Right lobe of liver (tissue), 6 donors: ENCODE data around the gene IRF2. TPM values are rescaled to one million over a fixed set of nuclear protein-coding genes. Genes with fewer than 3 reads are reported as not detected.

Experiments
- ATAC-seq, 4 donors: fragments of 200-7000 bp; cut with Tn5 transposase; one replicate each; pipeline ENCODE4 v1.9.1; 2020; ENCODE audit warnings: mild to moderate bottlenecking in 4 of 4, moderate library complexity in 4 of 4
- DNase-seq, 3 donors: peaks; one replicate each; pipeline ENCODE4 v3.0.0-alpha.2; 2020
- H3K27ac ChIP-seq, 3 donors: fragments of 200-600 bp; one replicate each; pipeline ENCODE4 v1.8.0; 2022
- H3K27me3 ChIP-seq, 2 donors: fragments of 200-600 bp; one replicate each; pipeline ENCODE4 v1.8.0; 2022
- H3K36me3 ChIP-seq, 4 donors: fragments of 200-600 bp; sonication (generic) in 1 of 4; one replicate each; pipeline versions ENCODE4 v1.5.1 to v1.8.0; 2017 to 2022; ENCODE audit warnings: control low read depth in 1 of 4
- H3K4me1 ChIP-seq, 4 donors: fragments of 200-600 bp; sonication (generic) in 1 of 4; one replicate each; pipeline versions ENCODE4 v1.5.1 to v1.8.0; 2017 to 2022; ENCODE audit warnings: control low read depth in 1 of 4
- H3K4me3 ChIP-seq, 3 donors: fragments of 200-600 bp; one replicate each; pipeline ENCODE4 v1.8.0; 2022
- H3K9me3 ChIP-seq, 4 donors: fragments of 200-600 bp; sonication (generic) in 1 of 4; one replicate each; pipeline versions ENCODE4 v1.5.1 to v1.8.0; 2017 to 2022; ENCODE audit warnings: control low read depth in 1 of 4
- POLR2A ChIP-seq: fragments of 450-650 bp; IDR thresholded peaks from one replicate; pipeline ENCODE4 v1.6.1; 2017; ENCODE audit warnings: antibody characterized with exemption, mild to moderate bottlenecking
- WGBS: methylation state at CpG from one replicate; pipeline ENCODE4 v1.1.6; 2018; ENCODE audit warnings: low coverage, low lambda C conversion rate; ENCODE audit not compliant: insufficient coverage; ENCODE audit errors: missing lambda C conversion rate; 5-methylcytosine and 5-hydroxymethylcytosine counted together
- intact Hi-C, 2 donors: fragments of 100-400 bp; cut with DNase I; formaldehyde crosslinking; loops; one replicate each; pipeline versions ENCODE4 v1.11.2 to v1.14.1; 2022
- total RNA-seq, 6 experiments: library from RNA; depleted of rRNA in 2 of 6; stranded (reverse); fragments of >200 nt in 2 of 6; fragmentation: NEBNext Ultra II Directional in 3 of 6; extraction: Animal tissue kit (Norgen Biotek cat#: 25700) in 3 of 6; gene quantifications; one replicate each; pipeline versions ENCODE4 v1.1.0 to v1.2.4, GENCODE V29; 2016 to 2023
- TF ChIP-seq, protein P1 (sequence below), 4 donors: fragments of 200-600 bp in 3 of 4; fragments of 450-650 bp in 1 of 4; IDR thresholded peaks; one replicate each; pipeline versions ENCODE4 v1.5.1 to v1.8.0; 2016 to 2022; ENCODE audit warnings: antibody characterized with exemption in 4 of 4, mild to moderate bottlenecking in 2 of 4
- donor health status: DM: no; HTN: yes; CAD: no.
- donor health status: DM: no; HTN: no; CAD: no.
- donor health status: DM: no; HTN: no; CAD: no.
- donor health status: DM: no; HTN: yes; CAD: no.
- donor health status: DM: no; HTN: yes; CAD: no.

Gene IRF2
- total RNA-seq, 6 experiments from 2014 or later, result 16.9 to 29.0 (median 21.3) TPM

- Histone ChIP-seq H3K36me3 (no peaks in the 10 kb centered on the region), H3K27me3 (no peaks in the 10 kb centered on the region), H3K9me3 (no peaks in the 10 kb centered on the region), H3K4me3 (no peak overlapping the region), H3K27ac (peak overlapping the region in 2 of 3 donors; percentile 37 to 63), H3K4me1 (peaks cover 0 to 58% (median 15%) of the 10 kb centered on the region in 4 donors)
- no peak for TF ChIP-seq POLR2A
- TF ChIP-seq, protein P1, sequence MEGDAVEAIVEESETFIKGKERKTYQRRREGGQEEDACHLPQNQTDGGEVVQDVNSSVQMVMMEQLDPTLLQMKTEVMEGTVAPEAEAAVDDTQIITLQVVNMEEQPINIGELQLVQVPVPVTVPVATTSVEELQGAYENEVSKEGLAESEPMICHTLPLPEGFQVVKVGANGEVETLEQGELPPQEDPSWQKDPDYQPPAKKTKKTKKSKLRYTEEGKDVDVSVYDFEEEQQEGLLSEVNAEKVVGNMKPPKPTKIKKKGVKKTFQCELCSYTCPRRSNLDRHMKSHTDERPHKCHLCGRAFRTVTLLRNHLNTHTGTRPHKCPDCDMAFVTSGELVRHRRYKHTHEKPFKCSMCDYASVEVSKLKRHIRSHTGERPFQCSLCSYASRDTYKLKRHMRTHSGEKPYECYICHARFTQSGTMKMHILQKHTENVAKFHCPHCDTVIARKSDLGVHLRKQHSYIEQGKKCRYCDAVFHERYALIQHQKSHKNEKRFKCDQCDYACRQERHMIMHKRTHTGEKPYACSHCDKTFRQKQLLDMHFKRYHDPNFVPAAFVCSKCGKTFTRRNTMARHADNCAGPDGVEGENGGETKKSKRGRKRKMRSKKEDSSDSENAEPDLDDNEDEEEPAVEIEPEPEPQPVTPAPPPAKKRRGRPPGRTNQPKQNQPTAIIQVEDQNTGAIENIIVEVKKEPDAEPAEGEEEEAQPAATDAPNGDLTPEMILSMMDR (IDR thresholded peaks at IDR 0.05), result no peak
- intact Hi-C loops, result no loop called here
- 63% methylated on average over 5 of the region's 5 CpGs for WGBS
- ATAC-seq (peak in 1 of 4 donors; percentile 51), DNase-seq (no peak)
Observed at GRCh38 chr4:184450045-184450444, 24.3 kb downstream of the IRF2 start.

DNA sequence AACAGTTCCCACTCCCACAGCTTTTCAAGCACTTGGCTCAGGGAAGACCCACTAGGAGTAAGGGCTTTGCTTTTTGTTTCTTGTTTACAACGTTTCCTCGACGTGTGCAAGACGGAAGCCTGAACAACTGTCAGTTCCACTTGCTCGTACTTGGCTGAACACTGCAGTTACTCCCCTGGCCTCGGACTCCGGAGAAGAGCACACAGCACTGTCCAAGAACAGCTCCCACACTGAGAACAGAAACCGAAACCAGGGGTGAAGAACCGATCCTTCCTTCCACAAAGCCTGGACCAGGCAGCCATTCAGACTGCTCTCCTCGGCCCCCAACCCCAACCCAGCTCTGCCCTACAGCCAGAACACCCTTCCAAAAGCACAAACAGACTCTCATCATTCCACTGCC is 25.5 kb downstream of the IRF2 start:
- Histone ChIP-seq H3K4me3 (peak overlapping the region; percentile 12 to 34 (median 23)), H3K27ac (peak overlapping the region; percentile 37 to 63 (median 58)), H3K4me1 (peaks cover 0 to 63% (median 14%) of the 10 kb centered on the region in 4 donors), H3K36me3 (no peaks in the 10 kb centered on the region), H3K27me3 (no peaks in the 10 kb centered on the region), H3K9me3 (no peaks in the 10 kb centered on the region)
- DNase-seq (peak in 2 of 3 donors; percentile 50 to 70), ATAC-seq (peak; percentile 80 to 89 (median 82))
- WGBS, result 21% methylated on average over 9 of the region's 10 CpGs
- no peak for TF ChIP-seq POLR2A
- TF ChIP-seq, protein P1 (IDR thresholded peaks at IDR 0.05), result no peak
- intact Hi-C loops, result no loop called here

DNA sequence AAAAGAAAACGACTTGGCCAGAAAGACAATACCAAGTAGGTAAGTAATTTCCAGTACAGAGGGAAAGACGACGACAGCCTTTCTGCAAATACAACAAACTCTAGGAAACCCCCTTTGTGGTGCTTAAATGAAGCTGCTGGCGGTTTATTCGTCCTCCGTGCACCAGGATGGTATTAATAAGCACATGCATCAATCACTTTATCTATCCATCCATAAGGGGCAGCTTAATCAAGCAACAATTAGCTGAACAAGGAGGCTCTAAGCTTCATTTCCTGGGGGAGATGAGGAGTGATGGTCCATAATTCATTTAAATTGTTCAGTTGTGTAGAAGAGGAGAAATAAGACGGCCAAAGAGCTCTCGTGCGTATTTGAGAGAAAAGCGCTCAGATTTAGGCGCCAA is 26.2 kb downstream of the IRF2 start:
- ATAC-seq, result no peak

DNA sequence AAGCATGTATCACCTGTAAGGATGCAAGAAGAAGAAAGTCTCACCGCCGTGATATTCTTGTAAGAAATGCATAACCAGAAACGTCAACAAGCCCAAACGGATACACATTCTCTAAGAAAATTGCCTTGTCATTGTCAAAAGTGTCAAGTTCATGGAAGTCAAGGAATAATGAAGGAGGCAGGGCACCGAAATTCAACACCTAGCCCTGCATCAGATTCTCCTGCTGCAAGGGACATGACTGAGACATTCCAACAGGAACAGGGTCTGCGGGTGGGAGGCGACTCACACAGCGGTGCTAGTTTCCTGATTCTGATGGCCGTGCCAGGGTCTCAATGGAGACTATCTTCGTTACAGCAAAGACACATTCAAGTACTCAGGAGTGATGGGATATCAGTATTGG is 26.7 kb downstream of the IRF2 start:
- Histone ChIP-seq H3K27me3 (no peaks in the 10 kb centered on the region), H3K36me3 (no peaks in the 10 kb centered on the region), H3K27ac (no peak overlapping the region), H3K9me3 (no peaks in the 10 kb centered on the region), H3K4me1 (peaks cover 0 to 59% (median 12%) of the 10 kb centered on the region in 4 donors), H3K4me3 (no peak overlapping the region)
- 80% methylated on average over 5 of the region's 10 CpGs for WGBS
- intact Hi-C loops, result no loop called here
- ATAC-seq (no peak), DNase-seq (no peak)
- TF ChIP-seq POLR2A, result no peak
- TF ChIP-seq, protein P1 (IDR thresholded peaks at IDR 0.05), result no peak

More for the DNA sequence above, 26.2 kb downstream of the IRF2 start:
- H3K27ac ChIP-seq, result peak overlapping the region; percentile 37 to 63 (median 58)
- H3K9me3 ChIP-seq, result no peaks in the 10 kb centered on the region
- H3K36me3 ChIP-seq, result no peaks in the 10 kb centered on the region
- peak overlapping the region in 1 of 3 donors; percentile 34 for H3K4me3 ChIP-seq
- DNase-seq, result no peak
- TF ChIP-seq, protein P1 (IDR thresholded peaks at IDR 0.05), result no peak
- TF ChIP-seq POLR2A, result no peak
- intact Hi-C loops, result no loop called here
- H3K4me1 ChIP-seq, result peaks cover 0 to 56% (median 12%) of the 10 kb centered on the region in 4 donors
- no peaks in the 10 kb centered on the region for H3K27me3 ChIP-seq
- WGBS, result 71% methylated on average over 11 of the region's 11 CpGs
